ENCODE results near the gene HOXC4. TPM values are rescaled to one million over a fixed set of nuclear protein-coding genes. Genes with fewer than 3 reads are reported as not detected.
"Not testable (repeated sequence)": the region's sequence is repeated elsewhere in the genome, so short reads cannot be mapped to it uniquely, and the experiment has no call there.

The HOXC4 gene
- total RNA-seq, 1 experiment from 2014 or later: 9.6 TPM

- H3K4me3 ChIP-seq (ENCODE audit: low read depth, low read length, poor library complexity, severe bottlenecking); POLR2A ChIA-PET (ENCODE audit: low non-redundant PET); H3K9me3 ChIP-seq (ENCODE audit: low read depth, low read length, poor library complexity, severe bottlenecking); H3K27me3 ChIP-seq (replicated peaks; ENCODE audit: insufficient read depth, low read depth, low read length, poor library complexity); BruUV-seq (replicated peaks); H3K27ac ChIP-seq (ENCODE audit: low read depth, low read length, poor library complexity, severe bottlenecking); H3K36me3 ChIP-seq (ENCODE audit: insufficient read depth, low read length, poor library complexity, severe bottlenecking); H3K4me1 ChIP-seq (ENCODE audit: insufficient read depth, low read length, poor library complexity, severe bottlenecking); CTCF ChIA-PET; intact Hi-C loops (cut with micrococcal nuclease; ENCODE audit: unreplicated experiment); DNase-seq (ENCODE audit: low spot score): not testable (repeated sequence)
These were observed 47.0 kb downstream of the HOXC4 start for GRCh38 chr12:54100588-54100987.

GRCh38 chr12:54102223-54102622 lies 48.6 kb downstream of the HOXC4 start:
- H3K27me3 ChIP-seq (replicated peaks; ENCODE audit: insufficient read depth, low read depth, low read length, poor library complexity): not testable (repeated sequence)

GRCh38 chr12:54103827-54104226 lies 50.2 kb downstream of the HOXC4 start:
- POLR2A ChIA-PET (ENCODE audit: low non-redundant PET): interaction anchor here (0.6 kb wide), 1 partner anchor 77 kb away, joined by 9 read pairs; no protein-coding TSS in a partner anchor
- H3K4me3 ChIP-seq (ENCODE audit: low read depth, low read length, poor library complexity, severe bottlenecking); BruUV-seq (replicated peaks); H3K27me3 ChIP-seq (replicated peaks; ENCODE audit: insufficient read depth, low read depth, low read length, poor library complexity); H3K9me3 ChIP-seq (ENCODE audit: low read depth, low read length, poor library complexity, severe bottlenecking); DNase-seq (ENCODE audit: low spot score); intact Hi-C loops (cut with micrococcal nuclease; ENCODE audit: unreplicated experiment); CTCF ChIA-PET; H3K27ac ChIP-seq (ENCODE audit: low read depth, low read length, poor library complexity, severe bottlenecking); H3K4me1 ChIP-seq (ENCODE audit: insufficient read depth, low read length, poor library complexity, severe bottlenecking); H3K36me3 ChIP-seq (ENCODE audit: insufficient read depth, low read length, poor library complexity, severe bottlenecking): not testable (repeated sequence)

More at GRCh38 chr12:54102223-54102622, 48.6 kb downstream of the HOXC4 start:
- DNase-seq (ENCODE audit: low spot score); H3K9me3 ChIP-seq (ENCODE audit: low read depth, low read length, poor library complexity, severe bottlenecking); CTCF ChIA-PET; H3K36me3 ChIP-seq (ENCODE audit: insufficient read depth, low read length, poor library complexity, severe bottlenecking); H3K4me3 ChIP-seq (ENCODE audit: low read depth, low read length, poor library complexity, severe bottlenecking); H3K4me1 ChIP-seq (ENCODE audit: insufficient read depth, low read length, poor library complexity, severe bottlenecking); POLR2A ChIA-PET (ENCODE audit: low non-redundant PET); H3K27ac ChIP-seq (ENCODE audit: low read depth, low read length, poor library complexity, severe bottlenecking); BruUV-seq (replicated peaks); intact Hi-C loops (cut with micrococcal nuclease; ENCODE audit: unreplicated experiment): not testable (repeated sequence)

Small RNA genes within 50 kb of the gene (microRNA-seq; reads per million reads assigned to microRNA genes)
- 2,811 reads per million, percentile 89 among the genes with 10 or more reads in this experiment for gene MIR615

Other genes starting within 250 kb of the HOXC4 start
- gene HOXC13, start 115.0 kb upstream of the HOXC4 start, total RNA-seq (2021): 10.1 and 10.7 TPM in 2 replicates
- 4.6 and 6.1 TPM in 2 replicates for gene HOXC12, start 98.9 kb upstream of the HOXC4 start, total RNA-seq (2021)
- gene HOXC11, start 80.7 kb upstream of the HOXC4 start, total RNA-seq (2021): 5.7 and 7.0 TPM in 2 replicates
- gene HOTAIR, start 78.9 kb upstream of the HOXC4 start, total RNA-seq (2021): 5.4 and 5.5 TPM in 2 replicates
- gene HOXC10, start 68.7 kb upstream of the HOXC4 start, total RNA-seq (2021): 27.8 and 30.4 TPM in 2 replicates
- gene HOXC9, start 53.7 kb upstream of the HOXC4 start, total RNA-seq (2021): 21.1 and 22.3 TPM in 2 replicates
- gene HOXC8, start 44.9 kb upstream of the HOXC4 start, total RNA-seq (2021): 10.9 and 11.1 TPM in 2 replicates
- gene HOXC6, start 25.4 kb upstream of the HOXC4 start, total RNA-seq (2021): 20.8 and 22.3 TPM in 2 replicates
- 1.6 and 1.9 TPM in 2 replicates for gene HOXC5, start 20.8 kb upstream of the HOXC4 start, total RNA-seq (2021)
- 27.7 and 32.8 TPM in 2 replicates for gene SMUG1, start 135.2 kb downstream of the HOXC4 start, total RNA-seq (2021)
- 235 and 254 TPM in 2 replicates for gene CBX5, start 226.3 kb downstream of the HOXC4 start, total RNA-seq (2021)
- 1,763 and 1,764 TPM in 2 replicates for gene HNRNPA1, start 226.9 kb downstream of the HOXC4 start, total RNA-seq (2021)
- gene NFE2, start 247.2 kb downstream of the HOXC4 start, total RNA-seq (2021): not detected in 2 replicates